ENCODE data around the gene LRRN4.

DNA sequence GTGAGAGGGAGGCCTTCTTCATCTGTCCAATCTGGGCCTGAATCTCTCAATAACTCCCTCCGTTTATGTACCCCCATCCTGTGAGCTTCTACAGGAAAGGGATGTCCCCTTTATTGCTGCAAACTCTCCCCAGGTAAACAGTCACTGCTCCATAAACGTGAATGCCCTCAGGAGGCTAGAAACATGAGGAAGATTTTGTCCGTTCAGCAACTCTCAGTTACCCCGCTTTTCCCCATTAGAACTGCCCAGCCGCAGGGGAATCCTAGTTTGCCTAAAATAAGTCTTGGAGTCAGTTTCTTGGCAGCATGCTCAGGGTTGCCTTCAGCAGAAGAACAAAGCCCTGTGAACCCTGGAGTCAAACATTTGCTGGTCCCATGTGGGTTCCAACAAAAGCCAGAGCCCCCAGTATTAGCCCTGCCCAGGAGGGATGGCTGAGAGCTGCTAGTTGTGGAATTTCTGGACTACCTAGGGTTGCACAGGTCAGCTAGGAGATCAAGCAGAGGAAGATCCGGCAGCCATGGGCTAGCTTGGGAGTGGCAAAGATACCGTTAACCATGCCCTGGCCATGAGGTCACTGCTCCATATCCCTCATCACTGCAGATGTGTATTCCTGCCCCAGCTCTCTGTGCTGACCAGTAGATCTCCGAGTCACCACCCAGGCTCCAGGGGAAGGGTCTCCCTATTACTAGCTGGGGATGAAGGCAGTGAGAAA, 640 bp downstream of the LRRN4 start:
- TF ChIP-seq POLR2A (IDR thresholded peaks at IDR 0.05) (no peak), POLR2AphosphoS5 (IDR thresholded peaks at IDR 0.05) (no peak)
- TF ChIP-seq, protein P1, sequence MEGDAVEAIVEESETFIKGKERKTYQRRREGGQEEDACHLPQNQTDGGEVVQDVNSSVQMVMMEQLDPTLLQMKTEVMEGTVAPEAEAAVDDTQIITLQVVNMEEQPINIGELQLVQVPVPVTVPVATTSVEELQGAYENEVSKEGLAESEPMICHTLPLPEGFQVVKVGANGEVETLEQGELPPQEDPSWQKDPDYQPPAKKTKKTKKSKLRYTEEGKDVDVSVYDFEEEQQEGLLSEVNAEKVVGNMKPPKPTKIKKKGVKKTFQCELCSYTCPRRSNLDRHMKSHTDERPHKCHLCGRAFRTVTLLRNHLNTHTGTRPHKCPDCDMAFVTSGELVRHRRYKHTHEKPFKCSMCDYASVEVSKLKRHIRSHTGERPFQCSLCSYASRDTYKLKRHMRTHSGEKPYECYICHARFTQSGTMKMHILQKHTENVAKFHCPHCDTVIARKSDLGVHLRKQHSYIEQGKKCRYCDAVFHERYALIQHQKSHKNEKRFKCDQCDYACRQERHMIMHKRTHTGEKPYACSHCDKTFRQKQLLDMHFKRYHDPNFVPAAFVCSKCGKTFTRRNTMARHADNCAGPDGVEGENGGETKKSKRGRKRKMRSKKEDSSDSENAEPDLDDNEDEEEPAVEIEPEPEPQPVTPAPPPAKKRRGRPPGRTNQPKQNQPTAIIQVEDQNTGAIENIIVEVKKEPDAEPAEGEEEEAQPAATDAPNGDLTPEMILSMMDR (IDR thresholded peaks at IDR 0.05) = no peak
